Endodermal cell (in vitro differentiated cells): ENCODE results near the gene LHPP. TPM values are rescaled to one million over a fixed set of nuclear protein-coding genes. Genes with fewer than 3 reads are reported as not detected.

Experiments used
- DNase-seq: peaks from one replicate; pipeline ENCODE4 v3.0.0-alpha.2; 2017
- H3K27ac ChIP-seq: 2 replicates; pipeline ENCODE4 v1.5.1; 2013; ENCODE audit warnings: mild to moderate bottlenecking, low read depth, low read length, moderate library complexity
- H3K27me3 ChIP-seq: 2 replicates; pipeline ENCODE4 v1.6.1; 2013; ENCODE audit warnings: mild to moderate bottlenecking, low read length, moderate library complexity; ENCODE audit not compliant: insufficient read depth, control insufficient read depth, poor library complexity, severe bottlenecking
- H3K36me3 ChIP-seq: 2 replicates; pipeline ENCODE4 v1.7.0; 2013; ENCODE audit warnings: mild to moderate bottlenecking, low read length, moderate library complexity; ENCODE audit not compliant: control insufficient read depth, insufficient read depth
- H3K4me1 ChIP-seq: one replicate; pipeline ENCODE4 v1.7.0; 2013; ENCODE audit warnings: low read length; ENCODE audit not compliant: control insufficient read depth, insufficient read depth
- H3K4me3 ChIP-seq: 2 replicates; pipeline ENCODE4 v1.5.1; 2013; ENCODE audit warnings: mild to moderate bottlenecking, low read length, moderate library complexity
- H3K9ac ChIP-seq: 2 replicates; pipeline ENCODE4 v1.6.1; 2013; ENCODE audit warnings: mild to moderate bottlenecking, low read length, moderate library complexity; ENCODE audit not compliant: poor library complexity, severe bottlenecking; ENCODE audit errors: extremely low read depth
- H3K9me3 ChIP-seq: 2 replicates; pipeline ENCODE4 v1.6.1; 2013; ENCODE audit warnings: mild to moderate bottlenecking, low read length, moderate library complexity; ENCODE audit not compliant: control insufficient read depth
- H3K27ac Mint-ChIP-seq: 2 replicates; pipeline ENCODE4 v1.8.0; 2020; ENCODE audit warnings: mixed read lengths
- H3K27me3 Mint-ChIP-seq: 2 replicates; pipeline ENCODE4 v1.8.0; 2021; ENCODE audit warnings: mild to moderate bottlenecking, mixed read lengths; ENCODE audit not compliant: insufficient read depth
- H3K36me3 Mint-ChIP-seq: 2 replicates; pipeline ENCODE4 v1.8.0; 2020; ENCODE audit warnings: low read depth, mixed read lengths
- H3K4me1 Mint-ChIP-seq: 2 replicates; pipeline ENCODE4 v1.8.0; 2020; ENCODE audit warnings: mixed read lengths
- H3K4me3 Mint-ChIP-seq: 2 replicates; pipeline ENCODE4 v1.8.0; 2020; ENCODE audit warnings: mild to moderate bottlenecking, moderate library complexity, mixed read lengths
- H3K9me3 Mint-ChIP-seq: 2 replicates; pipeline ENCODE4 v1.8.0; 2020; ENCODE audit warnings: mild to moderate bottlenecking, mixed read lengths
- WGBS, 2 experiments: methylation state at CpG; one replicate each; pipeline versions ENCODE4 v1.1.5 to v1.1.7; 2013; ENCODE audit warnings: missing lambda C conversion rate in 2 of 2, mixed read lengths in 1 of 2; ENCODE audit not compliant: insufficient coverage in 1 of 2, insufficient read length in 1 of 2; 5-methylcytosine and 5-hydroxymethylcytosine counted together
- total RNA-seq, 2 donors: library from RNA; stranded (reverse); fragmentation: NEBNext Ultra II Directional in 1 of 2; extraction: Animal tissue kit (Norgen Biotek cat#: 25700) in 1 of 2; gene quantifications; 2 replicates in 1 of 2; 3 replicates in 1 of 2; pipeline ENCODE4 v1.2.1, GENCODE V29; 2021
- TF ChIP-seq, protein P1 (sequence below): fragments of 200-600 bp; sonication (generic); conservative IDR thresholded peaks from 2 replicates; pipeline ENCODE4 v1.5.0; 2021; ENCODE audit warnings: antibody characterized with exemption, mild to moderate bottlenecking

LHPP gene
- total RNA-seq, 2 donors from 2014 or later: 23.3 to 24.8 TPM

DNA sequence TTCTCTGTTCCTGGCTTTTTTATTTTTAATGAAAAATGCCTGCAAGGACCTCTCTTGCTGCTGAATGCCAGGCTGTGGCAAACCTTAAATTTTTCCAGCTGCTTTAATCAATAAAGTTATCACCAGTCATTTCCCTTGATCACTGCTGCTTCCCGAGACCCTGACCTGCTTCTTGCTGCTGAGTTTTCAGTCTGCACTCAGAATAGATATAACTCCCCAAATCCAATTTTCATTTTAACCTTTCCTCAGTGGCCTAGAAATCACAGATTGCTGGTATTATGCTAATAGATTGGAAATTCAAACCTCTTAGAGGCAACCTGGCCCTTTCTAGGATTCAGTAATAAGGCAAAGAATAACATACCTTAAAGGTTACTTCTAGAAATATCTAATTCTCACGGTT, 43.7 kb downstream of the LHPP start:
- H3K4me1 Mint-ChIP-seq: no peaks in the 10 kb centered on the region
- Histone ChIP-seq H3K9me3 (peaks cover 8% of the 10 kb centered on the region), H3K9ac (no peak overlapping the region), H3K27ac (no peak overlapping the region), H3K4me3 (no peak overlapping the region), H3K27me3 (no peaks in the 10 kb centered on the region), H3K4me1 (no peaks in the 10 kb centered on the region), H3K36me3 (peaks cover 4% of the 10 kb centered on the region)
- H3K4me3 Mint-ChIP-seq: no peak overlapping the region
- no peak for DNase-seq
- H3K36me3 Mint-ChIP-seq: peaks cover 17% of the 10 kb centered on the region
- no peak overlapping the region for H3K27ac Mint-ChIP-seq
- no peaks in the 10 kb centered on the region for H3K27me3 Mint-ChIP-seq
- peaks cover 17% of the 10 kb centered on the region for H3K9me3 Mint-ChIP-seq
- TF ChIP-seq, protein P1, sequence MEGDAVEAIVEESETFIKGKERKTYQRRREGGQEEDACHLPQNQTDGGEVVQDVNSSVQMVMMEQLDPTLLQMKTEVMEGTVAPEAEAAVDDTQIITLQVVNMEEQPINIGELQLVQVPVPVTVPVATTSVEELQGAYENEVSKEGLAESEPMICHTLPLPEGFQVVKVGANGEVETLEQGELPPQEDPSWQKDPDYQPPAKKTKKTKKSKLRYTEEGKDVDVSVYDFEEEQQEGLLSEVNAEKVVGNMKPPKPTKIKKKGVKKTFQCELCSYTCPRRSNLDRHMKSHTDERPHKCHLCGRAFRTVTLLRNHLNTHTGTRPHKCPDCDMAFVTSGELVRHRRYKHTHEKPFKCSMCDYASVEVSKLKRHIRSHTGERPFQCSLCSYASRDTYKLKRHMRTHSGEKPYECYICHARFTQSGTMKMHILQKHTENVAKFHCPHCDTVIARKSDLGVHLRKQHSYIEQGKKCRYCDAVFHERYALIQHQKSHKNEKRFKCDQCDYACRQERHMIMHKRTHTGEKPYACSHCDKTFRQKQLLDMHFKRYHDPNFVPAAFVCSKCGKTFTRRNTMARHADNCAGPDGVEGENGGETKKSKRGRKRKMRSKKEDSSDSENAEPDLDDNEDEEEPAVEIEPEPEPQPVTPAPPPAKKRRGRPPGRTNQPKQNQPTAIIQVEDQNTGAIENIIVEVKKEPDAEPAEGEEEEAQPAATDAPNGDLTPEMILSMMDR: no peak
- WGBS, 2 experiments: 88 to 100% methylated on average over 1 to 2 of the region's 2 CpGs

GRCh38 chr10:124508070-124508667, 46.5 kb downstream of the LHPP start:
- H3K36me3 Mint-ChIP-seq: peaks cover 5% of the 10 kb centered on the region
- H3K9me3 Mint-ChIP-seq: no peaks in the 10 kb centered on the region
- no peaks in the 10 kb centered on the region for H3K4me1 Mint-ChIP-seq
- no peaks in the 10 kb centered on the region for H3K4me1 ChIP-seq
- WGBS, 2 experiments: 79 to 88% methylated on average over 4 to 8 of the region's 8 CpGs
- H3K27ac ChIP-seq: no peak overlapping the region
- no peak overlapping the region for H3K4me3 Mint-ChIP-seq
- TF ChIP-seq, protein P1: no peak
- DNase-seq: peak; percentile 39
- no peak overlapping the region for H3K27ac Mint-ChIP-seq
- no peaks in the 10 kb centered on the region for H3K9me3 ChIP-seq
- H3K9ac ChIP-seq: no peak overlapping the region
- no peaks in the 10 kb centered on the region for H3K27me3 Mint-ChIP-seq
- H3K36me3 ChIP-seq: no peaks in the 10 kb centered on the region
- H3K4me3 ChIP-seq: no peak overlapping the region
- H3K27me3 ChIP-seq: no peaks in the 10 kb centered on the region

GRCh38 chr10:124508907-124509454, 47.4 kb downstream of the LHPP start:
- H3K9ac ChIP-seq: no peak overlapping the region
- H3K9me3 ChIP-seq: no peaks in the 10 kb centered on the region
- no peak overlapping the region for H3K4me3 ChIP-seq
- Mint-ChIP-seq H3K36me3 (peaks cover 5% of the 10 kb centered on the region), H3K4me1 (no peaks in the 10 kb centered on the region), H3K4me3 (no peak overlapping the region), H3K27me3 (peaks cover under 1% of the 10 kb centered on the region), H3K27ac (no peak overlapping the region), H3K9me3 (no peaks in the 10 kb centered on the region)
- no peak for DNase-seq
- H3K27ac ChIP-seq: no peak overlapping the region
- WGBS, 2 experiments: 91 to 94% methylated on average over 4 to 5 of the region's 5 CpGs
- H3K4me1 ChIP-seq: no peaks in the 10 kb centered on the region
- no peaks in the 10 kb centered on the region for H3K27me3 ChIP-seq
- TF ChIP-seq, protein P1: no peak
- no peaks in the 10 kb centered on the region for H3K36me3 ChIP-seq
